Endodermal cell (in vitro differentiated cells): ENCODE results near the gene C1R. TPM values are rescaled to one million over a fixed set of nuclear protein-coding genes. Genes with fewer than 3 reads are reported as not detected.
A peak's percentile ranks its signal among the peaks of the same experiment; 100 is the strongest.

Source experiments
- DNase-seq: peaks from one replicate; pipeline ENCODE4 v3.0.0-alpha.2; 2017
- H3K27ac ChIP-seq: 2 replicates; pipeline ENCODE4 v1.5.1; 2013; ENCODE audit warnings: mild to moderate bottlenecking, low read depth, low read length, moderate library complexity
- H3K27me3 ChIP-seq: 2 replicates; pipeline ENCODE4 v1.6.1; 2013; ENCODE audit warnings: mild to moderate bottlenecking, low read length, moderate library complexity; ENCODE audit not compliant: insufficient read depth, control insufficient read depth, poor library complexity, severe bottlenecking
- H3K36me3 ChIP-seq: 2 replicates; pipeline ENCODE4 v1.7.0; 2013; ENCODE audit warnings: mild to moderate bottlenecking, low read length, moderate library complexity; ENCODE audit not compliant: control insufficient read depth, insufficient read depth
- H3K4me1 ChIP-seq: one replicate; pipeline ENCODE4 v1.7.0; 2013; ENCODE audit warnings: low read length; ENCODE audit not compliant: control insufficient read depth, insufficient read depth
- H3K4me3 ChIP-seq: 2 replicates; pipeline ENCODE4 v1.5.1; 2013; ENCODE audit warnings: mild to moderate bottlenecking, low read length, moderate library complexity
- H3K9ac ChIP-seq: 2 replicates; pipeline ENCODE4 v1.6.1; 2013; ENCODE audit warnings: mild to moderate bottlenecking, low read length, moderate library complexity; ENCODE audit not compliant: poor library complexity, severe bottlenecking; ENCODE audit errors: extremely low read depth
- H3K9me3 ChIP-seq: 2 replicates; pipeline ENCODE4 v1.6.1; 2013; ENCODE audit warnings: mild to moderate bottlenecking, low read length, moderate library complexity; ENCODE audit not compliant: control insufficient read depth
- H3K27ac Mint-ChIP-seq: 2 replicates; pipeline ENCODE4 v1.8.0; 2020; ENCODE audit warnings: mixed read lengths
- H3K27me3 Mint-ChIP-seq: 2 replicates; pipeline ENCODE4 v1.8.0; 2021; ENCODE audit warnings: mild to moderate bottlenecking, mixed read lengths; ENCODE audit not compliant: insufficient read depth
- H3K36me3 Mint-ChIP-seq: 2 replicates; pipeline ENCODE4 v1.8.0; 2020; ENCODE audit warnings: low read depth, mixed read lengths
- H3K4me1 Mint-ChIP-seq: 2 replicates; pipeline ENCODE4 v1.8.0; 2020; ENCODE audit warnings: mixed read lengths
- H3K4me3 Mint-ChIP-seq: 2 replicates; pipeline ENCODE4 v1.8.0; 2020; ENCODE audit warnings: mild to moderate bottlenecking, moderate library complexity, mixed read lengths
- H3K9me3 Mint-ChIP-seq: 2 replicates; pipeline ENCODE4 v1.8.0; 2020; ENCODE audit warnings: mild to moderate bottlenecking, mixed read lengths
- WGBS, 2 experiments: methylation state at CpG; one replicate each; pipeline versions ENCODE4 v1.1.5 to v1.1.7; 2013; ENCODE audit warnings: missing lambda C conversion rate in 2 of 2, mixed read lengths in 1 of 2; ENCODE audit not compliant: insufficient coverage in 1 of 2, insufficient read length in 1 of 2; 5-methylcytosine and 5-hydroxymethylcytosine counted together
- total RNA-seq, 2 donors: library from RNA; stranded (reverse); fragmentation: NEBNext Ultra II Directional in 1 of 2; extraction: Animal tissue kit (Norgen Biotek cat#: 25700) in 1 of 2; gene quantifications; 2 replicates in 1 of 2; 3 replicates in 1 of 2; pipeline ENCODE4 v1.2.1, GENCODE V29; 2021
- TF ChIP-seq, protein P1 (sequence below): fragments of 200-600 bp; sonication (generic); conservative IDR thresholded peaks from 2 replicates; pipeline ENCODE4 v1.5.0; 2021; ENCODE audit warnings: antibody characterized with exemption, mild to moderate bottlenecking

C1R gene
- total RNA-seq, 2 donors from 2014 or later, result 3.9 TPM

DNA sequence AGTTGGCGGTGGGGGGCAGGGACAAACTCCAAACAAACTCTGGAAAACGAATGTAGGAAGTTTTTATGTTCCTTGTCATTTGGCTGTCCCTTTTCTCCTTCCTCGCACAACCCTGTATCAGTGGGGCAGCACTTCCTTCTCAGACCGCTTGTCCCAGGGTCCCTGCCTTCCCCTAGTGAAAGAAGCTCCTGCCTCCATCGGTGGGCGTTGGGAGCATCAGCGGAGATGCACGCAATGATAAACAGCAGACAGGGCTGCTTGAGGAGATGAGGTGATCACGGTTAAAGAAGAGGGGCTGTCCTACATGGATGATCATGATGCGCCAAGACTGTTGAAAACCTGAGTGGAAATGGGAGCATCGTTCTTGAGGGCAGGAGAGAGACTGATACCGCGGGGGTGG, 31.1 kb downstream of the C1R start:
- H3K9me3 Mint-ChIP-seq, result no peaks in the 10 kb centered on the region
- Histone ChIP-seq H3K4me1 (no peaks in the 10 kb centered on the region), H3K36me3 (no peaks in the 10 kb centered on the region), H3K27me3 (no peaks in the 10 kb centered on the region), H3K9ac (no peak overlapping the region), H3K9me3 (no peaks in the 10 kb centered on the region), H3K27ac (no peak overlapping the region), H3K4me3 (no peak overlapping the region)
- H3K27ac Mint-ChIP-seq, result no peak overlapping the region
- WGBS, 2 experiments, result 89 to 94% methylated on average over 11 to 13 of the region's 13 CpGs
- peaks cover 2% of the 10 kb centered on the region for H3K27me3 Mint-ChIP-seq
- peaks cover 14% of the 10 kb centered on the region for H3K4me1 Mint-ChIP-seq
- no peak for DNase-seq
- H3K36me3 Mint-ChIP-seq, result no peaks in the 10 kb centered on the region
- TF ChIP-seq, protein P1, sequence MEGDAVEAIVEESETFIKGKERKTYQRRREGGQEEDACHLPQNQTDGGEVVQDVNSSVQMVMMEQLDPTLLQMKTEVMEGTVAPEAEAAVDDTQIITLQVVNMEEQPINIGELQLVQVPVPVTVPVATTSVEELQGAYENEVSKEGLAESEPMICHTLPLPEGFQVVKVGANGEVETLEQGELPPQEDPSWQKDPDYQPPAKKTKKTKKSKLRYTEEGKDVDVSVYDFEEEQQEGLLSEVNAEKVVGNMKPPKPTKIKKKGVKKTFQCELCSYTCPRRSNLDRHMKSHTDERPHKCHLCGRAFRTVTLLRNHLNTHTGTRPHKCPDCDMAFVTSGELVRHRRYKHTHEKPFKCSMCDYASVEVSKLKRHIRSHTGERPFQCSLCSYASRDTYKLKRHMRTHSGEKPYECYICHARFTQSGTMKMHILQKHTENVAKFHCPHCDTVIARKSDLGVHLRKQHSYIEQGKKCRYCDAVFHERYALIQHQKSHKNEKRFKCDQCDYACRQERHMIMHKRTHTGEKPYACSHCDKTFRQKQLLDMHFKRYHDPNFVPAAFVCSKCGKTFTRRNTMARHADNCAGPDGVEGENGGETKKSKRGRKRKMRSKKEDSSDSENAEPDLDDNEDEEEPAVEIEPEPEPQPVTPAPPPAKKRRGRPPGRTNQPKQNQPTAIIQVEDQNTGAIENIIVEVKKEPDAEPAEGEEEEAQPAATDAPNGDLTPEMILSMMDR, result no peak
- no peak overlapping the region for H3K4me3 Mint-ChIP-seq

DNA sequence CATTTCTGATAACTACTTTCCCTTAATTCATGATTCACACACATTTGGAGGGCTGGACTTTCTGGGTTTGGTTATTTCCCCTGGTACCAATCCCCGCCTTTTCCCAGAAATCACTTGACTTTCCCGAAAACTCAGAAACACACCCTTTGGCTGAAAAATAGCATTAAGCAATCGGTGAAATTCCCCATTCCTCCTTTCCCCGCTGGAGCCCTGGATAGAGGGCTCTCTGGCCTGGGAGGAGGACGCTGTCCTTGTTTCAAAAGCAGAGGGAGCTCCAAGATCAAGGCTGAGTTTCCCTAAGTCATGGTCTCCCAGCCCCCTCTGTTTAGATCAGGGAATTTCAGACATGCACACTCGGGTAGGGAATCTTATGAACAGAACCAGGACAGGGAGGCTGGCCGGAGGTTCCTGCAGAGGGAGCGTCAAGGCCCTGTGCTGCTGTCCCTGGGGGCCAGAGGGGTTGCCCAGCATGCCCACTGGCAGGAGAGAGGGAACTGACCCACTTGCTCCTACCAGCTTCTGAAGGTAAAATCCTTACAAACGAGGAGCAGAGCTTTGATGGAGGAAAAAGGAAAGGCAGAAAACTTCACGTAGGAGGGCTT, 31.8 kb downstream of the C1R start, which contains the start of gene C1S:
Gene C1S (plus strand): TSS at position 366 of the 602 bp plus-strand sequence. CDS start 1,195 bp downstream, outside the sequence.
- no peaks in the 10 kb centered on the region for H3K9me3 ChIP-seq
- no peak within 1 kb of the TSS for H3K27ac ChIP-seq
- H3K27me3 ChIP-seq, result no peaks in the 10 kb centered on the region
- TF ChIP-seq, protein P1, result peak; percentile 92
- no peak within 1 kb of the TSS for H3K9ac ChIP-seq
- peak within 1 kb of the TSS; percentile 85 for H3K27ac Mint-ChIP-seq
- peak; percentile 89 for DNase-seq
- H3K9me3 Mint-ChIP-seq, result no peaks in the 10 kb centered on the region
- peaks cover 5% of the 10 kb centered on the region for H3K27me3 Mint-ChIP-seq
- no peaks in the 10 kb centered on the region for H3K36me3 ChIP-seq
- peak within 1 kb of the TSS; percentile 29 for H3K4me3 Mint-ChIP-seq
- no peak within 1 kb of the TSS for H3K4me3 ChIP-seq
- peaks cover 14% of the 10 kb centered on the region for H3K4me1 Mint-ChIP-seq
- H3K36me3 Mint-ChIP-seq, result no peaks in the 10 kb centered on the region
- H3K4me1 ChIP-seq, result no peaks in the 10 kb centered on the region
- WGBS, 2 experiments, result 49 to 52% methylated on average over 10 of the region's 10 CpGs

DNA sequence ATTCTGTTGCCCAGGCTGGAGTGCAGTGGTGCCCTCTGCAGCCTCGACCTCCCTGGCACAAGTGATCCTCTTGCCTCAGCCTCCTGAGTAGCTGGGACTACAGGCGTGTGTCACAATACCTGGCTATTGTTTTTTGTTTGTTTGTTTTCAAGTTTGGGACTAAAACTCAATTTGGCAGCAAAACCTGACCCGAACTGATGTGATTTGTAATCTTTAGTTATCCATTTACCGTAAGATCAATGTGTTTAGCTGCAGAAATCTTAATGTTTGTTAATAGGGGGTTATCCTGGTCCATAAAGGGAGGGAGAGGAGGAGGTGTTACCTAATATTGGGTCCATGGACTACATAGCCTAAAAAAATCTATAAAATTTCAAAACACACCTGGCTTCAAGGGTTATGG, 32.5 kb downstream of the C1R start:
- WGBS, 2 experiments, result 95 to 98% methylated on average over 4 of the region's 4 CpGs
- no peaks in the 10 kb centered on the region for H3K36me3 ChIP-seq
- H3K27ac ChIP-seq, result no peak overlapping the region
- no peaks in the 10 kb centered on the region for H3K27me3 ChIP-seq
- H3K4me3 Mint-ChIP-seq, result no peak overlapping the region
- peaks cover 6% of the 10 kb centered on the region for H3K27me3 Mint-ChIP-seq
- TF ChIP-seq, protein P1, result no peak
- H3K36me3 Mint-ChIP-seq, result no peaks in the 10 kb centered on the region
- no peak for DNase-seq
- no peaks in the 10 kb centered on the region for H3K4me1 ChIP-seq
- H3K9ac ChIP-seq, result no peak overlapping the region
- H3K27ac Mint-ChIP-seq, result peak overlapping the region; percentile 85
- no peak overlapping the region for H3K4me3 ChIP-seq
- H3K9me3 ChIP-seq, result no peaks in the 10 kb centered on the region
- H3K9me3 Mint-ChIP-seq, result no peaks in the 10 kb centered on the region
- H3K4me1 Mint-ChIP-seq, result peaks cover 14% of the 10 kb centered on the region
